HG02943 (cell line): ENCODE data around the gene NPRL2.

Experiments used
- ATAC-seq: cut with Tn5 transposase; IDR thresholded peaks from one replicate; pipeline ENCODE4 v1.9.1; 2021; ENCODE audit warnings: mild to moderate bottlenecking, low read depth, moderate library complexity; ENCODE audit not compliant: unreplicated experiment

Gene NPRL2

GRCh38 chr3:50350527-50351322 lies at the start of gene NPRL2, which contains the start of gene CYB561D2:
Gene NPRL2, minus strand, starts transcription at chr3:50350775. Its CDS starts 123 bp downstream, at chr3:50350652.
Gene CYB561D2, plus strand, starts transcription at chr3:50350862. Its CDS starts 572 bp downstream, at chr3:50351434.
- peak; percentile 79 for ATAC-seq

GRCh38 chr3:50396502-50396901 lies 45.9 kb upstream of the NPRL2 start:
- no peak for ATAC-seq

GRCh38 chr3:50395070-50395860 lies 44.7 kb upstream of the NPRL2 start:
- ATAC-seq: no peak

- ATAC-seq: no peak
Observed at GRCh38 chr3:50393061-50393460, 42.5 kb upstream of the NPRL2 start.

GRCh38 chr3:50392101-50392715 lies 41.6 kb upstream of the NPRL2 start:
- ATAC-seq: no peak

- ATAC-seq: no peak
Observed at GRCh38 chr3:50390508-50391224, 40.1 kb upstream of the NPRL2 start.

GRCh38 chr3:50389414-50389767 lies 38.8 kb upstream of the NPRL2 start:
- ATAC-seq: no peak

GRCh38 chr3:50388720-50389413 lies 38.3 kb upstream of the NPRL2 start:
- ATAC-seq: no peak

GRCh38 chr3:50388016-50388719 lies 37.6 kb upstream of the NPRL2 start:
- no peak for ATAC-seq

GRCh38 chr3:50385754-50386153 lies 35.2 kb upstream of the NPRL2 start:
- no peak for ATAC-seq

- no peak for ATAC-seq
Observed at GRCh38 chr3:50383750-50384149, 33.2 kb upstream of the NPRL2 start.

- ATAC-seq: no peak
Observed at GRCh38 chr3:50382722-50383121, 32.1 kb upstream of the NPRL2 start.

- ATAC-seq: no peak
Observed at GRCh38 chr3:50381383-50381782, 30.8 kb upstream of the NPRL2 start.

GRCh38 chr3:50380405-50381085 lies 30.0 kb upstream of the NPRL2 start:
- no peak for ATAC-seq

- no peak for ATAC-seq
Observed at GRCh38 chr3:50378757-50379156, 28.2 kb upstream of the NPRL2 start.

- no peak for ATAC-seq
Observed at GRCh38 chr3:50378024-50378423, 27.4 kb upstream of the NPRL2 start.

- ATAC-seq: no peak
Observed at GRCh38 chr3:50375258-50375931, 24.8 kb upstream of the NPRL2 start.
